ENCODE results near the gene PLXNA4. TPM values are rescaled to one million over a fixed set of nuclear protein-coding genes. Genes with fewer than 3 reads are reported as not detected.

The PLXNA4 gene
- total RNA-seq, 1 experiment from 2014 or later, result 0.11 TPM

- H3K27me3 ChIP-seq (replicated peaks; ENCODE audit: insufficient read depth, low read depth, low read length, poor library complexity), result no peaks in the 10 kb centered on the region
- BruUV-seq (replicated peaks), result no TSS peak
- POLR2A ChIA-PET (ENCODE audit: low non-redundant PET), result no interaction called here
- DNase-seq (ENCODE audit: low spot score), result no peak
- H3K36me3 ChIP-seq (ENCODE audit: insufficient read depth, low read length, poor library complexity, severe bottlenecking), result no peaks in the 10 kb centered on the region
- H3K9me3 ChIP-seq (ENCODE audit: low read depth, low read length, poor library complexity, severe bottlenecking), result no peaks in the 10 kb centered on the region
- CTCF ChIA-PET, result no interaction called here
- no peak for TF ChIP-seq EZH2 (IDR thresholded peaks at IDR 0.05; ENCODE audit: borderline replicate concordance, low read depth, low read length, poor library complexity, severe bottlenecking)
- TF ChIP-seq CTCF (conservative IDR thresholded peaks at IDR 0.05; ENCODE audit: low read depth, low read length), result no peak
- no peaks in the 10 kb centered on the region for H3K4me1 ChIP-seq (ENCODE audit: insufficient read depth, low read length, poor library complexity, severe bottlenecking)
- no peak overlapping the region for H3K27ac ChIP-seq (ENCODE audit: low read depth, low read length, poor library complexity, severe bottlenecking)
- H3K4me3 ChIP-seq (ENCODE audit: low read depth, low read length, poor library complexity, severe bottlenecking), result no peak overlapping the region
- intact Hi-C loops (cut with micrococcal nuclease; ENCODE audit: unreplicated experiment), result no loop called here
These were observed 500.8 kb downstream of the PLXNA4 start for GRCh38 chr7:132075515-132075914.

GRCh38 chr7:132073920-132074589 lies 502.2 kb downstream of the PLXNA4 start:
- CTCF ChIA-PET, result no interaction called here

More at GRCh38 chr7:132073920-132074589, 502.2 kb downstream of the PLXNA4 start:
- Histone ChIP-seq H3K27me3 (replicated peaks; ENCODE audit: insufficient read depth, low read depth, low read length, poor library complexity) (no peaks in the 10 kb centered on the region), H3K36me3 (ENCODE audit: insufficient read depth, low read length, poor library complexity, severe bottlenecking) (no peaks in the 10 kb centered on the region), H3K27ac (ENCODE audit: low read depth, low read length, poor library complexity, severe bottlenecking) (no peak overlapping the region), H3K4me3 (ENCODE audit: low read depth, low read length, poor library complexity, severe bottlenecking) (no peak overlapping the region), H3K9me3 (ENCODE audit: low read depth, low read length, poor library complexity, severe bottlenecking) (no peaks in the 10 kb centered on the region), H3K4me1 (ENCODE audit: insufficient read depth, low read length, poor library complexity, severe bottlenecking) (no peaks in the 10 kb centered on the region)
- no peak for TF ChIP-seq EZH2 (IDR thresholded peaks at IDR 0.05; ENCODE audit: borderline replicate concordance, low read depth, low read length, poor library complexity, severe bottlenecking)
- no peak for TF ChIP-seq CTCF (conservative IDR thresholded peaks at IDR 0.05; ENCODE audit: low read depth, low read length)
- DNase-seq (ENCODE audit: low spot score), result no peak
- POLR2A ChIA-PET (ENCODE audit: low non-redundant PET), result no interaction called here
- BruUV-seq (replicated peaks), result no TSS peak
- intact Hi-C loops (cut with micrococcal nuclease; ENCODE audit: unreplicated experiment), result no loop called here

All from A673 (cell line).